H1 (cell line): Measurements from ENCODE around the gene RTKN2.

Source experiments
- ATF3 ChIP-seq: IDR thresholded peaks from 2 replicates; pipeline ENCODE4 v1.6.1; 2011; ENCODE audit warnings: low read depth, mild to moderate bottlenecking, low read length; ENCODE audit not compliant: insufficient read depth
- CEBPB ChIP-seq: IDR thresholded peaks from 2 replicates; pipeline ENCODE4 v1.6.1; 2012; ENCODE audit warnings: low read depth, low read length
- CREB1 ChIP-seq: IDR thresholded peaks from 2 replicates; pipeline ENCODE4 v1.6.1; 2012; ENCODE audit warnings: inconsistent platforms
- CTCF ChIP-seq, 3 experiments: IDR thresholded peaks; 1 replicate in 2 of 3; 2 replicates in 1 of 3; pipeline versions ENCODE4 v1.5.1 to v1.6.1; 2011; ENCODE audit warnings: low read length in 3 of 3, mild to moderate bottlenecking in 3 of 3, inconsistent platforms in 2 of 3, low read depth in 1 of 3, moderate library complexity in 1 of 3; ENCODE audit not compliant: insufficient read depth in 1 of 3; ENCODE audit errors: control extremely low read depth in 1 of 3
- EP300 ChIP-seq, 2 experiments: IDR thresholded peaks; 1 replicate in 1 of 2; 2 replicates in 1 of 2; pipeline ENCODE4 v1.6.1; 2011 to 2012; ENCODE audit warnings: low read depth in 2 of 2, low read length in 2 of 2, mild to moderate bottlenecking in 2 of 2, borderline replicate concordance in 1 of 2, inconsistent platforms in 1 of 2, moderate library complexity in 1 of 2
- FOSL1 ChIP-seq: IDR thresholded peaks from 2 replicates; pipeline ENCODE4 v1.6.1; 2011; ENCODE audit warnings: mild to moderate bottlenecking, low read depth, low read length, moderate library complexity; ENCODE audit not compliant: insufficient read depth
- GTF2F1 ChIP-seq: IDR thresholded peaks from 2 replicates; pipeline ENCODE4 v1.6.1; 2012; ENCODE audit warnings: low read depth, low read length, improper control_type of control experiment, borderline replicate concordance
- JUN ChIP-seq: IDR thresholded peaks from 2 replicates; pipeline ENCODE4 v1.6.1; 2011; ENCODE audit warnings: low read depth, mild to moderate bottlenecking, improper control_type of control experiment, low read length
- MAFK ChIP-seq: IDR thresholded peaks from 2 replicates; pipeline ENCODE4 v1.6.1; 2012; ENCODE audit warnings: low read depth, mild to moderate bottlenecking, improper control_type of control experiment, low read length
- POLR2A ChIP-seq, 2 experiments: IDR thresholded peaks; 1 replicate in 1 of 2; 2 replicates in 1 of 2; pipeline ENCODE4 v1.6.1; 2011; ENCODE audit warnings: low read depth in 2 of 2, low read length in 2 of 2, mild to moderate bottlenecking in 2 of 2; ENCODE audit errors: control extremely low read depth in 1 of 2

GRCh38 chr10:62237506-62237905, 31.1 kb downstream of the RTKN2 start:
- no peak for TF ChIP-seq EP300 (IDR thresholded peaks at IDR 0.05; ENCODE audit: borderline replicate concordance in 1 of 2, low read depth in 2 of 2, low read length in 2 of 2)
- no peak for TF ChIP-seq GTF2F1
- no peak for TF ChIP-seq CTCF (IDR thresholded peaks at IDR 0.05; ENCODE audit: control extremely low read depth in 1 of 3, insufficient read depth in 1 of 3, low read depth in 1 of 3, low read length in 3 of 3)
- TF ChIP-seq ATF3, result no peak
- no peak for TF ChIP-seq POLR2A (IDR thresholded peaks at IDR 0.05; ENCODE audit: control extremely low read depth in 1 of 2, low read depth in 2 of 2, low read length in 2 of 2)
- TF ChIP-seq CREB1, result no peak
- no peak for TF ChIP-seq CEBPB
- no peak for TF ChIP-seq FOSL1
- TF ChIP-seq MAFK, result no peak
- TF ChIP-seq JUN, result no peak
